Measurements from ENCODE around the gene LKAAEAR1.
"Not testable (repeated sequence)": the region's sequence is repeated elsewhere in the genome, so short reads cannot be mapped to it uniquely, and the experiment has no call there.

LKAAEAR1 gene

DNA sequence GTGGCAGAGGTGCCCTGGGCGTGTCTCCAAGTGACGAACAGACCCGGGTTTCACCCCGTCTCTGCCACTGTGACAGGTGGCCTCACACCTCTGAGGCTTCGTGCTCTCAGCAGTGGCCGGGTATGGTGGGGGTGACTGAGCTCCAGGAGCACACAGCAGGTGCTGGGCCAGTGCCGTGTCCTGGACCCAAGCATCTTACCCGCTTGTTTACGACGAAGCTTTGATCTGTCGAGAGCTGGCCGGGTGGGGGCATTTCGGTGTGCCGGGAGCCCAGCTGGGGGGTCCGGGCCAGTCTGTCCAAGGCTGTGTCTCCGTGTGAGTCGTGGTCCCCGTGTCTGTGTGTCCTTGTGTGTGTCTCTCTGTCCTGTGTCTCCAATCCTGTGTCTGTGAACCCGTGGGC, 7.1 kb upstream of the LKAAEAR1 start:
- ATAC-seq (ENCODE audit: insufficient read depth, low read depth), result no peak
- TF ChIP-seq, protein P1, sequence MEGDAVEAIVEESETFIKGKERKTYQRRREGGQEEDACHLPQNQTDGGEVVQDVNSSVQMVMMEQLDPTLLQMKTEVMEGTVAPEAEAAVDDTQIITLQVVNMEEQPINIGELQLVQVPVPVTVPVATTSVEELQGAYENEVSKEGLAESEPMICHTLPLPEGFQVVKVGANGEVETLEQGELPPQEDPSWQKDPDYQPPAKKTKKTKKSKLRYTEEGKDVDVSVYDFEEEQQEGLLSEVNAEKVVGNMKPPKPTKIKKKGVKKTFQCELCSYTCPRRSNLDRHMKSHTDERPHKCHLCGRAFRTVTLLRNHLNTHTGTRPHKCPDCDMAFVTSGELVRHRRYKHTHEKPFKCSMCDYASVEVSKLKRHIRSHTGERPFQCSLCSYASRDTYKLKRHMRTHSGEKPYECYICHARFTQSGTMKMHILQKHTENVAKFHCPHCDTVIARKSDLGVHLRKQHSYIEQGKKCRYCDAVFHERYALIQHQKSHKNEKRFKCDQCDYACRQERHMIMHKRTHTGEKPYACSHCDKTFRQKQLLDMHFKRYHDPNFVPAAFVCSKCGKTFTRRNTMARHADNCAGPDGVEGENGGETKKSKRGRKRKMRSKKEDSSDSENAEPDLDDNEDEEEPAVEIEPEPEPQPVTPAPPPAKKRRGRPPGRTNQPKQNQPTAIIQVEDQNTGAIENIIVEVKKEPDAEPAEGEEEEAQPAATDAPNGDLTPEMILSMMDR (IDR thresholded peaks at IDR 0.05; ENCODE audit: borderline replicate concordance, extremely low read depth, low read length, poor library complexity, severe bottlenecking), result no peak
- TF ChIP-seq EZH2 (IDR thresholded peaks at IDR 0.05; ENCODE audit: borderline replicate concordance, low read depth, low read length, severe bottlenecking), result no peak
- H3K9ac ChIP-seq (ENCODE audit: low read depth, low read length), result no peak overlapping the region

DNA sequence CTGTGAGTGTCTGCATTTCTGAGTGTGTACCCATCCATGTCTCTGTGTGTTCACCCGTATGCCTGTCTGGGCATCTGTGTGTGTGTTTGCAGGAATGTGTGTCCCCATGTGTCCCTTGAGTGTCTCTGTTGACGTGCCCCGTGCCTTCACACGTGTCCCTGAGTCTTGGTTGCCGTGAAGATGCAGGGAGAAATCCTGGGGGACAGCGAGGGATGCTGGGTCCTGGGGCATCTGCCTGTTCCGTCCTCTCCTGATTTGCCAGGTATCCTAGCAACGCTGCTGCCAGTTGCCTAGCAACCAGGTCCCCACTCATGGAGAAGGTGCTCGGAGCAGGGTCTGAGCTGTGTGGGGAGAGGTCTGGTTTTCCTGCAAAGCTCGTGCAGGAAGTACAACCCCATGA, 6.0 kb upstream of the LKAAEAR1 start:
- TF ChIP-seq, protein P1 (IDR thresholded peaks at IDR 0.05; ENCODE audit: borderline replicate concordance, extremely low read depth, low read length, poor library complexity, severe bottlenecking), result no peak
- TF ChIP-seq EZH2 (IDR thresholded peaks at IDR 0.05; ENCODE audit: borderline replicate concordance, low read depth, low read length, severe bottlenecking), result no peak
- Histone ChIP-seq H3K4me1 (ENCODE audit: insufficient read depth, low read length) (no peaks in the 10 kb centered on the region), H3K4me2 (ENCODE audit: insufficient read depth, low read length) (no peak overlapping the region), H3K4me3 (ENCODE audit: low read depth in 1 of 2, low read length in 2 of 2) (no peak overlapping the region), H3K79me2 (ENCODE audit: insufficient read depth, low read length) (no peaks in the 10 kb centered on the region), H4K20me1 (ENCODE audit: insufficient read depth, low read length) (peaks cover 19% of the 10 kb centered on the region), H2AFZ (ENCODE audit: low read depth, low read length) (no peak overlapping the region), H3K9ac (ENCODE audit: low read depth, low read length) (no peak overlapping the region), H3K27ac (ENCODE audit: low read length) (no peak overlapping the region), H3K36me3 (ENCODE audit: insufficient read depth, low read length) (no peaks in the 10 kb centered on the region), H3K27me3 (ENCODE audit: insufficient read depth, low read length, poor library complexity) (peaks cover 11% of the 10 kb centered on the region), H3K9me3 (ENCODE audit: insufficient read depth, low read length, severe bottlenecking) (peaks cover 4% of the 10 kb centered on the region)
- ATAC-seq (ENCODE audit: insufficient read depth, low read depth) (no peak), DNase-seq (no peak)

More for the DNA sequence above, 7.1 kb upstream of the LKAAEAR1 start:
- Histone ChIP-seq H3K4me2 (ENCODE audit: insufficient read depth, low read length) (no peak overlapping the region), H3K79me2 (ENCODE audit: insufficient read depth, low read length) (no peaks in the 10 kb centered on the region), H3K27ac (ENCODE audit: low read length) (no peak overlapping the region), H3K4me3 (ENCODE audit: low read depth in 1 of 2, low read length in 2 of 2) (no peak overlapping the region), H3K4me1 (ENCODE audit: insufficient read depth, low read length) (no peaks in the 10 kb centered on the region), H3K36me3 (ENCODE audit: insufficient read depth, low read length) (no peaks in the 10 kb centered on the region), H3K27me3 (ENCODE audit: insufficient read depth, low read length, poor library complexity) (peaks cover 5% of the 10 kb centered on the region), H4K20me1 (ENCODE audit: insufficient read depth, low read length) (peaks cover 19% of the 10 kb centered on the region), H3K9me3 (ENCODE audit: insufficient read depth, low read length, severe bottlenecking) (peaks cover 4% of the 10 kb centered on the region), H2AFZ (ENCODE audit: low read depth, low read length) (no peak overlapping the region)
- DNase-seq, result no peak

DNA sequence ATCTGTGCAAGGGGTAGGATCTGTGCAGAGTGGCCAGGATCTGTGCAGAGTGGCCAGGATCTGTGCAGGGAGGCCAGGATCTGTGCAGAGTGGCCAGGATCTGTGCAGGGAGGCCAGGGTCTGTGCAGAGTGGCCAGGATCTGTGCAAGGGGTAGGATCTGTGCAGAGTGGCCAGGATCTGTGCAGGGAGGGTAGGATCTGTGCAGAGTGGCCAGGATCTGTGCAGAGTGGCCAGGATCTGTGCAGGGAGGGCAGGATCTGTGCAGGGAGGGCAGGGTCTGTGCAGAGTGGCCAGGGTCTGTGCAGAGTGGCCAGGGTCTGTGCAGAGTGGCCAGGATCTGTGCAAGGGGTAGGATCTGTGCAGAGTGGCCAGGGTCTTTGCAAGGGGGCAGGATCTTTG, 4.4 kb upstream of the LKAAEAR1 start:
- not testable (repeated sequence) for H3K4me2 ChIP-seq (ENCODE audit: insufficient read depth, low read length); ATAC-seq (ENCODE audit: insufficient read depth, low read depth); DNase-seq; H3K36me3 ChIP-seq (ENCODE audit: insufficient read depth, low read length); H3K9me3 ChIP-seq (ENCODE audit: insufficient read depth, low read length, severe bottlenecking); H3K4me3 ChIP-seq (ENCODE audit: low read depth in 1 of 2, low read length in 2 of 2); H3K79me2 ChIP-seq (ENCODE audit: insufficient read depth, low read length); H3K9ac ChIP-seq (ENCODE audit: low read depth, low read length); H2AFZ ChIP-seq (ENCODE audit: low read depth, low read length); H3K27ac ChIP-seq (ENCODE audit: low read length)
- Histone ChIP-seq H3K27me3 (ENCODE audit: insufficient read depth, low read length, poor library complexity) (peaks cover 27% of the 10 kb centered on the region), H3K4me1 (ENCODE audit: insufficient read depth, low read length) (peaks cover 12% of the 10 kb centered on the region), H4K20me1 (ENCODE audit: insufficient read depth, low read length) (peaks cover 19% of the 10 kb centered on the region)

DNA sequence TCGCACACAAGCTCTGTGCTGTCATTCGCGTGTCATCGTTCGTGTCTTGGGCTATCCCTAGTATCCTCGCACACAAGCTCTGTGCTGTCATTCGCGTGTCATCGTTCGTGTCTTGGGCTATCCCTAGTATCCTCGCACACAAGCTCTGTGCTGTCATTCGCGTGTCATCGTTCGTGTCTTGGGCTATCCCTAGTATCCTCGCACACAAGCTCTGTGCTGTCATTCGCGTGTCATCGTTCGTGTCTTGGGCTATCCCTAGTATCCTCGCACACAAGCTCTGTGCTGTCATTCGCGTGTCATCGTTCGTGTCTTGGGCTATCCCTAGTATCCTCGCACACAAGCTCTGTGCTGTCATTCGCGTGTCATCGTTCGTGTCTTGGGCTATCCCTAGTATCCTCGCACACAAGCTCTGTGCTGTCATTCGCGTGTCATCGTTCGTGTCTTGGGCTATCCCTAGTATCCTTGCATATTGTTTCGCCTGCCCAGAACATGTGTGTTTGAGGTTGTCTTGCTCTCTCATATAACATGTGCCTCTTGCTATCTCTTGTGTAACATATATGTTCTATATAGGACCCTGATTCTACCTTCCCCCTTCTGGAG, 3.1 kb upstream of the LKAAEAR1 start:
- H3K4me3 ChIP-seq (ENCODE audit: low read depth in 1 of 2, low read length in 2 of 2); H3K36me3 ChIP-seq (ENCODE audit: insufficient read depth, low read length); H3K4me2 ChIP-seq (ENCODE audit: insufficient read depth, low read length); H3K9me3 ChIP-seq (ENCODE audit: insufficient read depth, low read length, severe bottlenecking); H2AFZ ChIP-seq (ENCODE audit: low read depth, low read length); ATAC-seq (ENCODE audit: insufficient read depth, low read depth); DNase-seq; H3K79me2 ChIP-seq (ENCODE audit: insufficient read depth, low read length); H3K9ac ChIP-seq (ENCODE audit: low read depth, low read length); H3K27ac ChIP-seq (ENCODE audit: low read length): not testable (repeated sequence)
- Histone ChIP-seq H3K4me1 (ENCODE audit: insufficient read depth, low read length) (peaks cover 21% of the 10 kb centered on the region), H3K27me3 (ENCODE audit: insufficient read depth, low read length, poor library complexity) (peaks cover 36% of the 10 kb centered on the region), H4K20me1 (ENCODE audit: insufficient read depth, low read length) (peaks cover 18% of the 10 kb centered on the region)
